BJ (cell line): ENCODE data around the gene SLC5A8. TPM values are rescaled to one million over a fixed set of nuclear protein-coding genes. Genes with fewer than 3 reads are reported as not detected.
A peak's percentile ranks its signal among the peaks of the same experiment; 100 is the strongest.

ENCODE experiments used
- CTCF ChIA-PET: fragments of 350-600 bp; formaldehyde crosslinking; extraction: SDS; loops from one replicate; lab custom pipeline; 2021; ENCODE audit warnings: antibody characterized with exemption, inconsistent platforms; lab: Yijun Ruan, JAX
- POLR2A ChIA-PET: fragments of 300-600 bp; sonication (Branson Sonifier 250); formaldehyde crosslinking; extraction: SDS; loops from one replicate; lab custom pipeline; 2021; ENCODE audit warnings: antibody characterized with exemption; lab: Charles Lee
- DNase-seq: peaks from one replicate; pipeline ENCODE4 v3.0.0-alpha.2; 2011; ENCODE audit warnings: low read depth
- H3K27me3 ChIP-seq: 2 replicates; pipeline ENCODE4 v1.6.0; 2011; ENCODE audit warnings: low read length; ENCODE audit not compliant: control insufficient read depth, insufficient read depth
- H3K36me3 ChIP-seq: 2 replicates; pipeline ENCODE4 v1.5.1; 2011; ENCODE audit warnings: low read length; ENCODE audit not compliant: control insufficient read depth, insufficient read depth
- H3K4me3 ChIP-seq: 2 replicates; pipeline ENCODE4 v1.5.1; 2011; ENCODE audit warnings: low read depth, mild to moderate bottlenecking, control low read depth, low read length
- CTCF ChIP-seq: IDR thresholded peaks from 2 replicates; pipeline ENCODE4 v1.5.1; 2011; ENCODE audit warnings: low read depth, mild to moderate bottlenecking, control low read depth, inconsistent platforms, low read length, moderate library complexity; ENCODE audit not compliant: insufficient read depth
- polyA plus RNA-seq: library from polyadenylated mRNA; depleted of rRNA; stranded (reverse); fragments of >200 nt; gene quantifications from 2 replicates; pipeline ENCODE4 v1.2.3, GENCODE V29; 2011

Gene SLC5A8
- polyA plus RNA-seq, 1 experiment = not detected

- Histone ChIP-seq H3K27me3 (no peaks in the 10 kb centered on the region), H3K36me3 (no peaks in the 10 kb centered on the region), H3K4me3 (no peak overlapping the region)
- peak; percentile 59 for DNase-seq
- TF ChIP-seq CTCF = 0 out of 2 replicates have a peak, but pooled peaks have one; percentile 11
- ChIA-PET CTCF (no interaction called here), POLR2A (interaction anchor here (0.6 kb wide), 1 partner anchor 99 kb away, joined by 3 read pairs; no protein-coding TSS in a partner anchor)
Measured at GRCh38 chr12:101127521-101128219, 82.4 kb downstream of the SLC5A8 start.

- Histone ChIP-seq H3K4me3 (no peak overlapping the region), H3K27me3 (no peaks in the 10 kb centered on the region), H3K36me3 (no peaks in the 10 kb centered on the region)
- ChIA-PET POLR2A (no interaction called here), CTCF (interaction anchor here (1.5 kb wide), 1 partner anchor 290 kb away, joined by 5 read pairs; no protein-coding TSS in a partner anchor)
- TF ChIP-seq CTCF = no peak
- DNase-seq = no peak
Measured at GRCh38 chr12:101117842-101118241, 92.2 kb downstream of the SLC5A8 start.

- CTCF ChIA-PET = interaction anchor here (1.3 to 1.5 kb wide), 2 partner anchors 207 to 289 kb away, joined by 5 read pairs; no protein-coding TSS in a partner anchor
Measured at GRCh38 chr12:101116911-101117310, 93.1 kb downstream of the SLC5A8 start.

GRCh38 chr12:101115326-101115725 lies 94.7 kb downstream of the SLC5A8 start:
- Histone ChIP-seq H3K27me3 (no peaks in the 10 kb centered on the region), H3K36me3 (no peaks in the 10 kb centered on the region), H3K4me3 (no peak overlapping the region)
- POLR2A ChIA-PET = no interaction called here
- CTCF ChIA-PET = no interaction called here
- no peak for TF ChIP-seq CTCF
- DNase-seq = no peak

More at GRCh38 chr12:101116911-101117310, 93.1 kb downstream of the SLC5A8 start:
- H3K4me3 ChIP-seq = no peak overlapping the region
- no peaks in the 10 kb centered on the region for H3K27me3 ChIP-seq
- H3K36me3 ChIP-seq = no peaks in the 10 kb centered on the region
- POLR2A ChIA-PET = no interaction called here
- DNase-seq = no peak
- no peak for TF ChIP-seq CTCF

GRCh38 chr12:101111441-101111840 lies 98.6 kb downstream of the SLC5A8 start:
- Histone ChIP-seq H3K4me3 (no peak overlapping the region), H3K27me3 (no peaks in the 10 kb centered on the region), H3K36me3 (no peaks in the 10 kb centered on the region)
- DNase-seq = no peak
- TF ChIP-seq CTCF = no peak
- ChIA-PET POLR2A (no interaction called here), CTCF (no interaction called here)
